ENCODE results near the gene CACTIN. TPM values are rescaled to one million over a fixed set of nuclear protein-coding genes. Genes with fewer than 3 reads are reported as not detected.
"Not testable (repeated sequence)": the region's sequence is repeated elsewhere in the genome, so short reads cannot be mapped to it uniquely, and the experiment has no call there.

The CACTIN gene
- total RNA-seq, 4 donors from 2014 or later, result 28.7 to 45.0 (median 34.2) TPM

- H3K9me3 ChIP-seq, result no peaks in the 10 kb centered on the region
- 49% methylated on average over 32 of the region's 39 CpGs for WGBS
- intact Hi-C loops (cut with DNase I), result no loop called here
- H3K27me3 ChIP-seq, result no peaks in the 10 kb centered on the region
- no peak for DNase-seq (ENCODE audit: extremely low spot score)
- H3K27ac ChIP-seq (replicated peaks in 1 of 4), result peak overlapping the region; percentile 93 to 100 (median 97)
- H3K4me1 ChIP-seq, result peaks cover 63 to 90% (median 88%) of the 10 kb centered on the region in 4 donors
- TF ChIP-seq EP300 (IDR thresholded peaks at IDR 0.05), result no peak
- TF ChIP-seq POLR2AphosphoS5 (IDR thresholded peaks at IDR 0.05), result peak; percentile 15 to 48
- TF ChIP-seq POLR2A (IDR thresholded peaks at IDR 0.05; ENCODE audit: low read depth), result no peak
- H3K4me3 ChIP-seq, result peak overlapping the region; percentile 47 to 51 (median 49)
- H3K36me3 ChIP-seq, result peaks cover 12 to 30% (median 24%) of the 10 kb centered on the region in 4 donors
These were observed 42.7 kb upstream of the CACTIN start for GRCh38 chr19:3669082-3669946.

GRCh38 chr19:3668331-3669081 lies 41.9 kb upstream of the CACTIN start:
- Histone ChIP-seq H3K4me1 (peaks cover 63 to 82% (median 82%) of the 10 kb centered on the region in 4 donors), H3K9me3 (no peaks in the 10 kb centered on the region), H3K36me3 (peaks cover 20 to 38% (median 30%) of the 10 kb centered on the region in 4 donors), H3K27ac (replicated peaks in 1 of 4) (peak overlapping the region; percentile 93 to 100 (median 97)), H3K27me3 (no peaks in the 10 kb centered on the region), H3K4me3 (peak overlapping the region in 3 of 4 donors; percentile 24 to 51 (median 47))
- DNase-seq (ENCODE audit: extremely low spot score), result no peak
- TF ChIP-seq POLR2A (IDR thresholded peaks at IDR 0.05; ENCODE audit: low read depth) (no peak), POLR2AphosphoS5 (IDR thresholded peaks at IDR 0.05) (peak in 1 of 2 donors; percentile 25)
- 49% methylated on average over 26 of the region's 34 CpGs for WGBS
- intact Hi-C loops (cut with DNase I), result no loop called here

- intact Hi-C loops (cut with DNase I), result no loop called here
- DNase-seq (ENCODE audit: extremely low spot score), result no peak
- WGBS, result no CpG with 5 or more reads among the region's 17 CpGs
- TF ChIP-seq CTCF (IDR thresholded peaks at IDR 0.05) (no peak), POLR2AphosphoS5 (IDR thresholded peaks at IDR 0.05) (peak in 1 of 2 donors; percentile 38)
- H3K27me3 ChIP-seq, result no peaks in the 10 kb centered on the region
- peak overlapping the region; percentile 93 to 100 (median 97) for H3K27ac ChIP-seq (replicated peaks in 1 of 4)
- H3K36me3 ChIP-seq, result peaks cover 27 to 46% (median 38%) of the 10 kb centered on the region in 4 donors
- no peaks in the 10 kb centered on the region for H3K9me3 ChIP-seq
- H3K4me1 ChIP-seq, result peaks cover 61 to 75% (median 74%) of the 10 kb centered on the region in 4 donors
- H3K4me3 ChIP-seq, result peak overlapping the region in 2 of 4 donors; percentile 7 to 51
These were observed 41.2 kb upstream of the CACTIN start for GRCh38 chr19:3667766-3668165.

- Histone ChIP-seq H3K4me3 (no peak overlapping the region), H3K27ac (replicated peaks in 1 of 4) (peak overlapping the region; percentile 93 to 100 (median 97)), H3K4me1 (peaks cover 55 to 68% (median 68%) of the 10 kb centered on the region in 4 donors), H3K36me3 (peaks cover 29 to 52% (median 44%) of the 10 kb centered on the region in 4 donors), H3K9me3 (no peaks in the 10 kb centered on the region), H3K27me3 (no peaks in the 10 kb centered on the region)
- no peak for DNase-seq (ENCODE audit: extremely low spot score)
- TF ChIP-seq EP300 (IDR thresholded peaks at IDR 0.05) (no peak), CTCF (IDR thresholded peaks at IDR 0.05) (no peak), POLR2AphosphoS5 (IDR thresholded peaks at IDR 0.05) (no peak), POLR2A (IDR thresholded peaks at IDR 0.05; ENCODE audit: low read depth) (no peak)
- 80% methylated on average over 18 of the region's 18 CpGs for WGBS
- intact Hi-C loops (cut with DNase I), result no loop called here
These were observed 40.5 kb upstream of the CACTIN start for GRCh38 chr19:3667037-3667638.

GRCh38 chr19:3666545-3666856 lies 39.9 kb upstream of the CACTIN start:
- not testable (repeated sequence) for DNase-seq (ENCODE audit: extremely low spot score); H3K27me3 ChIP-seq; H3K4me3 ChIP-seq; H3K9me3 ChIP-seq
- H3K4me1 ChIP-seq, result peaks cover 49 to 62% (median 62%) of the 10 kb centered on the region in 4 donors
- intact Hi-C loops (cut with DNase I), result loop anchor here (1.0 kb wide), 1 partner anchor 36 kb away; no protein-coding TSS in a partner anchor
- WGBS, result 76% methylated on average over 12 of the region's 14 CpGs
- H3K27ac ChIP-seq (replicated peaks in 1 of 4), result peak overlapping the region in 2 of 4 donors; percentile 99 to 100
- H3K36me3 ChIP-seq, result peaks cover 35 to 58% (median 50%) of the 10 kb centered on the region in 4 donors
